ENCODE results near the gene INPP5A. TPM values are rescaled to one million over a fixed set of nuclear protein-coding genes. Genes with fewer than 3 reads are reported as not detected.

Gene INPP5A
- total and polyA plus RNA-seq, 10 of the 15 experiments (the other 5 are each of a cell fraction or from before 2014, with no cell fraction given): 0.52 to 15.0 (median 6.3) TPM

- FAIRE-seq (no peak), DNase-seq (ENCODE audit: low read depth, low spot score) (no peak), ATAC-seq (no peak)
- ChIA-PET POLR2A (no interaction called here), RAD21 (ENCODE audit: unreplicated experiment) (no interaction called here), CTCF (no interaction called here), SMC1A (ENCODE audit: uncharacterized antibody, unreplicated experiment) (no interaction called here)
- no peak overlapping the region for H3K9ac ChIP-seq (ENCODE audit: control insufficient read depth, insufficient read depth, low read length)
- H3K79me2 ChIP-seq (ENCODE audit: control insufficient read depth, insufficient read depth, low read length): no peaks in the 10 kb centered on the region
- no TSS peak for BruUV-seq (replicated peaks)
- no peak overlapping the region for H3K27ac ChIP-seq (ENCODE audit: control insufficient read depth, insufficient read depth)
- no peak overlapping the region for H3K4me2 ChIP-seq (ENCODE audit: control insufficient read depth, insufficient read depth)
- H3K4me3 ChIP-seq: no peak overlapping the region
- intact Hi-C loops (cut with micrococcal nuclease; ENCODE audit: unreplicated experiment) (no loop called here), in situ Hi-C loops (cut with MboI) (no loop called here)
- no peaks in the 10 kb centered on the region for H3K36me3 ChIP-seq (ENCODE audit: control insufficient read depth in 2 of 2, insufficient read depth in 2 of 2, low read length in 1 of 2)
- H2AFZ ChIP-seq (ENCODE audit: control insufficient read depth, low read depth, low read length): no peak overlapping the region
- no peaks in the 10 kb centered on the region for H4K20me1 ChIP-seq (ENCODE audit: control insufficient read depth, insufficient read depth)
- WGBS (ENCODE audit: insufficient coverage, insufficient replicate concordance, low lambda C conversion rate, missing lambda C conversion rate): 33% methylated on average over 14 of the region's 16 CpGs
- H3K27me3 ChIP-seq (replicated peaks in 1 of 2; ENCODE audit: control insufficient read depth in 2 of 2, insufficient read depth in 2 of 2, low read length in 1 of 2): no peaks in the 10 kb centered on the region
- H3K4me1 ChIP-seq (ENCODE audit: control insufficient read depth, insufficient read depth, low read length): no peaks in the 10 kb centered on the region
- no peaks in the 10 kb centered on the region; the same call in 2 of the 3 replicates for H3K9me3 ChIP-seq (replicated peaks; ENCODE audit: control insufficient read depth, insufficient read depth, low read length)
- TF ChIP-seq MTA3 (IDR thresholded peaks at IDR 0.05; ENCODE audit: borderline replicate concordance, low read length) (no peak), MTA2 (IDR thresholded peaks at IDR 0.05; ENCODE audit: low read depth) (no peak), WRNIP1 (IDR thresholded peaks at IDR 0.05; ENCODE audit: borderline replicate concordance, low read depth, low read length) (no peak), FOXM1 (IDR thresholded peaks at IDR 0.05; ENCODE audit: low read depth, low read length) (no peak), HCFC1 (IDR thresholded peaks at IDR 0.05; ENCODE audit: low read length) (no peak), ATF7 (IDR thresholded peaks at IDR 0.05; ENCODE audit: low read depth) (no peak), CBX5 (IDR thresholded peaks at IDR 0.05; ENCODE audit: low read depth) (no peak), CREB1 (IDR thresholded peaks at IDR 0.05; ENCODE audit: low read depth) (no peak), CREM (IDR thresholded peaks at IDR 0.05; ENCODE audit: low read depth) (no peak), MEF2B (IDR thresholded peaks at IDR 0.05; ENCODE audit: partially characterized antibody, poor library complexity, severe bottlenecking) (no peak), RCOR1 (conservative IDR thresholded peaks at IDR 0.05; ENCODE audit: low read depth, low read length) (no peak)
- TF ChIP-seq, protein P1, sequence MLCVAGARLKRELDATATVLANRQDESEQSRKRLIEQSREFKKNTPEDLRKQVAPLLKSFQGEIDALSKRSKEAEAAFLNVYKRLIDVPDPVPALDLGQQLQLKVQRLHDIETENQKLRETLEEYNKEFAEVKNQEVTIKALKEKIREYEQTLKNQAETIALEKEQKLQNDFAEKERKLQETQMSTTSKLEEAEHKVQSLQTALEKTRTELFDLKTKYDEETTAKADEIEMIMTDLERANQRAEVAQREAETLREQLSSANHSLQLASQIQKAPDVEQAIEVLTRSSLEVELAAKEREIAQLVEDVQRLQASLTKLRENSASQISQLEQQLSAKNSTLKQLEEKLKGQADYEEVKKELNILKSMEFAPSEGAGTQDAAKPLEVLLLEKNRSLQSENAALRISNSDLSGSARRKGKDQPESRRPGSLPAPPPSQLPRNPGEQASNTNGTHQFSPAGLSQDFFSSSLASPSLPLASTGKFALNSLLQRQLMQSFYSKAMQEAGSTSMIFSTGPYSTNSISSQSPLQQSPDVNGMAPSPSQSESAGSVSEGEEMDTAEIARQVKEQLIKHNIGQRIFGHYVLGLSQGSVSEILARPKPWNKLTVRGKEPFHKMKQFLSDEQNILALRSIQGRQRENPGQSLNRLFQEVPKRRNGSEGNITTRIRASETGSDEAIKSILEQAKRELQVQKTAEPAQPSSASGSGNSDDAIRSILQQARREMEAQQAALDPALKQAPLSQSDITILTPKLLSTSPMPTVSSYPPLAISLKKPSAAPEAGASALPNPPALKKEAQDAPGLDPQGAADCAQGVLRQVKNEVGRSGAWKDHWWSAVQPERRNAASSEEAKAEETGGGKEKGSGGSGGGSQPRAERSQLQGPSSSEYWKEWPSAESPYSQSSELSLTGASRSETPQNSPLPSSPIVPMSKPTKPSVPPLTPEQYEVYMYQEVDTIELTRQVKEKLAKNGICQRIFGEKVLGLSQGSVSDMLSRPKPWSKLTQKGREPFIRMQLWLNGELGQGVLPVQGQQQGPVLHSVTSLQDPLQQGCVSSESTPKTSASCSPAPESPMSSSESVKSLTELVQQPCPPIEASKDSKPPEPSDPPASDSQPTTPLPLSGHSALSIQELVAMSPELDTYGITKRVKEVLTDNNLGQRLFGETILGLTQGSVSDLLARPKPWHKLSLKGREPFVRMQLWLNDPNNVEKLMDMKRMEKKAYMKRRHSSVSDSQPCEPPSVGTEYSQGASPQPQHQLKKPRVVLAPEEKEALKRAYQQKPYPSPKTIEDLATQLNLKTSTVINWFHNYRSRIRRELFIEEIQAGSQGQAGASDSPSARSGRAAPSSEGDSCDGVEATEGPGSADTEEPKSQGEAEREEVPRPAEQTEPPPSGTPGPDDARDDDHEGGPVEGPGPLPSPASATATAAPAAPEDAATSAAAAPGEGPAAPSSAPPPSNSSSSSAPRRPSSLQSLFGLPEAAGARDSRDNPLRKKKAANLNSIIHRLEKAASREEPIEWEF (IDR thresholded peaks at IDR 0.05; ENCODE audit: insufficient replicate concordance, low read depth, low read length): no peak
- TF ChIP-seq, protein P2, sequence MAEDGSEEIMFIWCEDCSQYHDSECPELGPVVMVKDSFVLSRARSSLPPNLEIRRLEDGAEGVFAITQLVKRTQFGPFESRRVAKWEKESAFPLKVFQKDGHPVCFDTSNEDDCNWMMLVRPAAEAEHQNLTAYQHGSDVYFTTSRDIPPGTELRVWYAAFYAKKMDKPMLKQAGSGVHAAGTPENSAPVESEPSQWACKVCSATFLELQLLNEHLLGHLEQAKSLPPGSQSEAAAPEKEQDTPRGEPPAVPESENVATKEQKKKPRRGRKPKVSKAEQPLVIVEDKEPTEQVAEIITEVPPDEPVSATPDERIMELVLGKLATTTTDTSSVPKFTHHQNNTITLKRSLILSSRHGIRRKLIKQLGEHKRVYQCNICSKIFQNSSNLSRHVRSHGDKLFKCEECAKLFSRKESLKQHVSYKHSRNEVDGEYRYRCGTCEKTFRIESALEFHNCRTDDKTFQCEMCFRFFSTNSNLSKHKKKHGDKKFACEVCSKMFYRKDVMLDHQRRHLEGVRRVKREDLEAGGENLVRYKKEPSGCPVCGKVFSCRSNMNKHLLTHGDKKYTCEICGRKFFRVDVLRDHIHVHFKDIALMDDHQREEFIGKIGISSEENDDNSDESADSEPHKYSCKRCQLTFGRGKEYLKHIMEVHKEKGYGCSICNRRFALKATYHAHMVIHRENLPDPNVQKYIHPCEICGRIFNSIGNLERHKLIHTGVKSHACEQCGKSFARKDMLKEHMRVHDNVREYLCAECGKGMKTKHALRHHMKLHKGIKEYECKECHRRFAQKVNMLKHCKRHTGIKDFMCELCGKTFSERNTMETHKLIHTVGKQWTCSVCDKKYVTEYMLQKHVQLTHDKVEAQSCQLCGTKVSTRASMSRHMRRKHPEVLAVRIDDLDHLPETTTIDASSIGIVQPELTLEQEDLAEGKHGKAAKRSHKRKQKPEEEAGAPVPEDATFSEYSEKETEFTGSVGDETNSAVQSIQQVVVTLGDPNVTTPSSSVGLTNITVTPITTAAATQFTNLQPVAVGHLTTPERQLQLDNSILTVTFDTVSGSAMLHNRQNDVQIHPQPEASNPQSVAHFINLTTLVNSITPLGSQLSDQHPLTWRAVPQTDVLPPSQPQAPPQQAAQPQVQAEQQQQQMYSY (CRISPR knock-in tag; IDR thresholded peaks at IDR 0.05): no peak
- TF ChIP-seq, protein P3, sequence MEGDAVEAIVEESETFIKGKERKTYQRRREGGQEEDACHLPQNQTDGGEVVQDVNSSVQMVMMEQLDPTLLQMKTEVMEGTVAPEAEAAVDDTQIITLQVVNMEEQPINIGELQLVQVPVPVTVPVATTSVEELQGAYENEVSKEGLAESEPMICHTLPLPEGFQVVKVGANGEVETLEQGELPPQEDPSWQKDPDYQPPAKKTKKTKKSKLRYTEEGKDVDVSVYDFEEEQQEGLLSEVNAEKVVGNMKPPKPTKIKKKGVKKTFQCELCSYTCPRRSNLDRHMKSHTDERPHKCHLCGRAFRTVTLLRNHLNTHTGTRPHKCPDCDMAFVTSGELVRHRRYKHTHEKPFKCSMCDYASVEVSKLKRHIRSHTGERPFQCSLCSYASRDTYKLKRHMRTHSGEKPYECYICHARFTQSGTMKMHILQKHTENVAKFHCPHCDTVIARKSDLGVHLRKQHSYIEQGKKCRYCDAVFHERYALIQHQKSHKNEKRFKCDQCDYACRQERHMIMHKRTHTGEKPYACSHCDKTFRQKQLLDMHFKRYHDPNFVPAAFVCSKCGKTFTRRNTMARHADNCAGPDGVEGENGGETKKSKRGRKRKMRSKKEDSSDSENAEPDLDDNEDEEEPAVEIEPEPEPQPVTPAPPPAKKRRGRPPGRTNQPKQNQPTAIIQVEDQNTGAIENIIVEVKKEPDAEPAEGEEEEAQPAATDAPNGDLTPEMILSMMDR (IDR thresholded peaks at IDR 0.05 in 2 of 3, conservative IDR thresholded peaks at IDR 0.05 in 1 of 3; ENCODE audit: control insufficient read depth in 2 of 3, extremely low read depth in 1 of 3, insufficient read depth in 1 of 3, low read depth in 3 of 3, low read length in 3 of 3): no peak
Measured at GRCh38 chr10:132488231-132488821, 49.3 kb upstream of the INPP5A start.

All from GM12878 (cell line).